ENCODE data around the gene SERINC1. TPM values are rescaled to one million over a fixed set of nuclear protein-coding genes. Genes with fewer than 3 reads are reported as not detected.

Gene SERINC1
- total and polyA plus RNA-seq, 9 of the 15 experiments (the other 6 are each of a cell fraction or from before 2014, with no cell fraction given) = 28.8 to 64.6 (median 39.7) TPM

GRCh38 chr6:122484760-122485159, 13.2 kb upstream of the SERINC1 start (continued):
- TF ChIP-seq, protein P1, sequence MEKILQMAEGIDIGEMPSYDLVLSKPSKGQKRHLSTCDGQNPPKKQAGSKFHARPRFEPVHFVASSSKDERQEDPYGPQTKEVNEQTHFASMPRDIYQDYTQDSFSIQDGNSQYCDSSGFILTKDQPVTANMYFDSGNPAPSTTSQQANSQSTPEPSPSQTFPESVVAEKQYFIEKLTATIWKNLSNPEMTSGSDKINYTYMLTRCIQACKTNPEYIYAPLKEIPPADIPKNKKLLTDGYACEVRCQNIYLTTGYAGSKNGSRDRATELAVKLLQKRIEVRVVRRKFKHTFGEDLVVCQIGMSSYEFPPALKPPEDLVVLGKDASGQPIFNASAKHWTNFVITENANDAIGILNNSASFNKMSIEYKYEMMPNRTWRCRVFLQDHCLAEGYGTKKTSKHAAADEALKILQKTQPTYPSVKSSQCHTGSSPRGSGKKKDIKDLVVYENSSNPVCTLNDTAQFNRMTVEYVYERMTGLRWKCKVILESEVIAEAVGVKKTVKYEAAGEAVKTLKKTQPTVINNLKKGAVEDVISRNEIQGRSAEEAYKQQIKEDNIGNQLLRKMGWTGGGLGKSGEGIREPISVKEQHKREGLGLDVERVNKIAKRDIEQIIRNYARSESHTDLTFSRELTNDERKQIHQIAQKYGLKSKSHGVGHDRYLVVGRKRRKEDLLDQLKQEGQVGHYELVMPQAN (IDR thresholded peaks at IDR 0.05; ENCODE audit: borderline replicate concordance) = no peak
- TF ChIP-seq ATF1 (CRISPR knock-in tag; IDR thresholded peaks at IDR 0.05) (no peak), ATF1 (tag; IDR thresholded peaks at IDR 0.05) (peak; percentile 30; the same call in 1 of the 2 replicates), HOMEZ (CRISPR knock-in tag; IDR thresholded peaks at IDR 0.05) (no peak), CREM (IDR thresholded peaks at IDR 0.05; ENCODE audit: low read depth) (0 out of 2 replicates have a peak, but pooled peaks have one; percentile 13), ARID2 (IDR thresholded peaks at IDR 0.05) (no peak), ZNF146 (CRISPR knock-in tag; IDR thresholded peaks at IDR 0.05; ENCODE audit: unreplicated experiment) (no peak), DEAF1 (CRISPR knock-in tag; IDR thresholded peaks at IDR 0.05) (no peak), NUFIP1 (IDR thresholded peaks at IDR 0.05; ENCODE audit: partially characterized antibody) (no peak), ZNF75A (CRISPR knock-in tag; IDR thresholded peaks at IDR 0.05) (no peak)
- TF ChIP-seq, protein P2, sequence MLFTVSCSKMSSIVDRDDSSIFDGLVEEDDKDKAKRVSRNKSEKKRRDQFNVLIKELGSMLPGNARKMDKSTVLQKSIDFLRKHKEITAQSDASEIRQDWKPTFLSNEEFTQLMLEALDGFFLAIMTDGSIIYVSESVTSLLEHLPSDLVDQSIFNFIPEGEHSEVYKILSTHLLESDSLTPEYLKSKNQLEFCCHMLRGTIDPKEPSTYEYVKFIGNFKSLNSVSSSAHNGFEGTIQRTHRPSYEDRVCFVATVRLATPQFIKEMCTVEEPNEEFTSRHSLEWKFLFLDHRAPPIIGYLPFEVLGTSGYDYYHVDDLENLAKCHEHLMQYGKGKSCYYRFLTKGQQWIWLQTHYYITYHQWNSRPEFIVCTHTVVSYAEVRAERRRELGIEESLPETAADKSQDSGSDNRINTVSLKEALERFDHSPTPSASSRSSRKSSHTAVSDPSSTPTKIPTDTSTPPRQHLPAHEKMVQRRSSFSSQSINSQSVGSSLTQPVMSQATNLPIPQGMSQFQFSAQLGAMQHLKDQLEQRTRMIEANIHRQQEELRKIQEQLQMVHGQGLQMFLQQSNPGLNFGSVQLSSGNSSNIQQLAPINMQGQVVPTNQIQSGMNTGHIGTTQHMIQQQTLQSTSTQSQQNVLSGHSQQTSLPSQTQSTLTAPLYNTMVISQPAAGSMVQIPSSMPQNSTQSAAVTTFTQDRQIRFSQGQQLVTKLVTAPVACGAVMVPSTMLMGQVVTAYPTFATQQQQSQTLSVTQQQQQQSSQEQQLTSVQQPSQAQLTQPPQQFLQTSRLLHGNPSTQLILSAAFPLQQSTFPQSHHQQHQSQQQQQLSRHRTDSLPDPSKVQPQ (CRISPR knock-in tag; IDR thresholded peaks at IDR 0.05; ENCODE audit: borderline replicate concordance) = no peak
- TF ChIP-seq, protein P3, sequence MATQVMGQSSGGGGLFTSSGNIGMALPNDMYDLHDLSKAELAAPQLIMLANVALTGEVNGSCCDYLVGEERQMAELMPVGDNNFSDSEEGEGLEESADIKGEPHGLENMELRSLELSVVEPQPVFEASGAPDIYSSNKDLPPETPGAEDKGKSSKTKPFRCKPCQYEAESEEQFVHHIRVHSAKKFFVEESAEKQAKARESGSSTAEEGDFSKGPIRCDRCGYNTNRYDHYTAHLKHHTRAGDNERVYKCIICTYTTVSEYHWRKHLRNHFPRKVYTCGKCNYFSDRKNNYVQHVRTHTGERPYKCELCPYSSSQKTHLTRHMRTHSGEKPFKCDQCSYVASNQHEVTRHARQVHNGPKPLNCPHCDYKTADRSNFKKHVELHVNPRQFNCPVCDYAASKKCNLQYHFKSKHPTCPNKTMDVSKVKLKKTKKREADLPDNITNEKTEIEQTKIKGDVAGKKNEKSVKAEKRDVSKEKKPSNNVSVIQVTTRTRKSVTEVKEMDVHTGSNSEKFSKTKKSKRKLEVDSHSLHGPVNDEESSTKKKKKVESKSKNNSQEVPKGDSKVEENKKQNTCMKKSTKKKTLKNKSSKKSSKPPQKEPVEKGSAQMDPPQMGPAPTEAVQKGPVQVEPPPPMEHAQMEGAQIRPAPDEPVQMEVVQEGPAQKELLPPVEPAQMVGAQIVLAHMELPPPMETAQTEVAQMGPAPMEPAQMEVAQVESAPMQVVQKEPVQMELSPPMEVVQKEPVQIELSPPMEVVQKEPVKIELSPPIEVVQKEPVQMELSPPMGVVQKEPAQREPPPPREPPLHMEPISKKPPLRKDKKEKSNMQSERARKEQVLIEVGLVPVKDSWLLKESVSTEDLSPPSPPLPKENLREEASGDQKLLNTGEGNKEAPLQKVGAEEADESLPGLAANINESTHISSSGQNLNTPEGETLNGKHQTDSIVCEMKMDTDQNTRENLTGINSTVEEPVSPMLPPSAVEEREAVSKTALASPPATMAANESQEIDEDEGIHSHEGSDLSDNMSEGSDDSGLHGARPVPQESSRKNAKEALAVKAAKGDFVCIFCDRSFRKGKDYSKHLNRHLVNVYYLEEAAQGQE (IDR thresholded peaks at IDR 0.05; ENCODE audit: borderline replicate concordance) = peak; percentile 17; the same call in 1 of the 2 replicates
- TF ChIP-seq, protein P3 (CRISPR knock-in tag; IDR thresholded peaks at IDR 0.05; ENCODE audit: low read depth) = no peak
